Stimulated activated CD8-positive, alpha-beta memory T cell treated with anti-CD3 and anti-CD28 coated beads, Interleukin-2, amount 100 ng/mL, for 1 hour (primary cell): ENCODE measurements around the gene FBXO31.

ENCODE experiments used
- DNase-seq, 2 donors: peaks; one replicate each; pipeline ENCODE4 v3.0.0-alpha.2; 2020; ENCODE audit warnings: low read depth in 2 of 2

The FBXO31 gene

GRCh38 chr16:87278191-87279093 lies 105.1 kb downstream of the FBXO31 start:
- DNase-seq = no peak
